Body of pancreas (tissue), 4 donors: ENCODE measurements around the gene SPTB.

Experiments
- POLR2A ChIP-seq, 3 donors: fragments of 450-650 bp; IDR thresholded peaks; one replicate each; pipeline ENCODE4 v1.6.1; 2016; ENCODE audit warnings: antibody characterized with exemption in 3 of 3, mild to moderate bottlenecking in 2 of 3
- TF ChIP-seq, protein P1 (sequence below), 7 experiments: fragments of 450-650 bp in 4 of 7; fragments of 200-600 bp in 3 of 7; sonication (generic) in 3 of 7; IDR thresholded peaks; one replicate each; pipeline ENCODE4 v1.5.1; 2016 to 2019; ENCODE audit warnings: antibody characterized with exemption in 7 of 7

DNA sequence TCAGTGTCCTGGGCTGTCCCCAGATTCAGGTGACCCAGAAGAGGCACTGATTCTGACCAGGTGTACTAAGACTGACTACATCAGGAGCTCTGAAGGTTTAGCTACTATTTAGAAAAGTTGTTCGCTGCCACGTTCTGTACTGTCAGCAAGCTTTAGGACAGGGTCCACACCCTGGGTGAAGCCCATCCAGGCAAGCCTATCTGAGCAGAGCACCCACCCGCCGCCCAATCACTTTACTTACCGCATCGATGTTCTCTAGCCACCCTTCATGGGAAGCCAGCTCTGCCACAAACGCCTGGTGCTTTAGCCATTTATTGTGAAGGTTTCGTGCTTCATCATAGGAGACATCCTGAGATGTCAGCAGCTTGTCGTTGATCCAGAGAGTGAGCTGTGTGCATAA lies 95.7 kb downstream of the SPTB start:
- TF ChIP-seq, protein P1, sequence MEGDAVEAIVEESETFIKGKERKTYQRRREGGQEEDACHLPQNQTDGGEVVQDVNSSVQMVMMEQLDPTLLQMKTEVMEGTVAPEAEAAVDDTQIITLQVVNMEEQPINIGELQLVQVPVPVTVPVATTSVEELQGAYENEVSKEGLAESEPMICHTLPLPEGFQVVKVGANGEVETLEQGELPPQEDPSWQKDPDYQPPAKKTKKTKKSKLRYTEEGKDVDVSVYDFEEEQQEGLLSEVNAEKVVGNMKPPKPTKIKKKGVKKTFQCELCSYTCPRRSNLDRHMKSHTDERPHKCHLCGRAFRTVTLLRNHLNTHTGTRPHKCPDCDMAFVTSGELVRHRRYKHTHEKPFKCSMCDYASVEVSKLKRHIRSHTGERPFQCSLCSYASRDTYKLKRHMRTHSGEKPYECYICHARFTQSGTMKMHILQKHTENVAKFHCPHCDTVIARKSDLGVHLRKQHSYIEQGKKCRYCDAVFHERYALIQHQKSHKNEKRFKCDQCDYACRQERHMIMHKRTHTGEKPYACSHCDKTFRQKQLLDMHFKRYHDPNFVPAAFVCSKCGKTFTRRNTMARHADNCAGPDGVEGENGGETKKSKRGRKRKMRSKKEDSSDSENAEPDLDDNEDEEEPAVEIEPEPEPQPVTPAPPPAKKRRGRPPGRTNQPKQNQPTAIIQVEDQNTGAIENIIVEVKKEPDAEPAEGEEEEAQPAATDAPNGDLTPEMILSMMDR (IDR thresholded peaks at IDR 0.05), result no peak
- TF ChIP-seq POLR2A (IDR thresholded peaks at IDR 0.05), result no peak
